ENCODE measurements around the gene C21orf91. TPM values are rescaled to one million over a fixed set of nuclear protein-coding genes. Genes with fewer than 3 reads are reported as not detected.

C21orf91 gene
- total RNA-seq, 4 donors from 2014 or later: 4.0 to 8.5 (median 5.6) TPM

- no peak overlapping the region for H3K4me3 ChIP-seq
- H3K4me1 ChIP-seq: no peaks in the 10 kb centered on the region
- ATAC-seq (no peak), DNase-seq (no peak)
- intact Hi-C loops (cut with DNase I; ENCODE audit: low total_unique reads): no loop called here
- TF ChIP-seq POLR2A (IDR thresholded peaks at IDR 0.05) (no peak), CTCF (IDR thresholded peaks at IDR 0.05 in 4 of 5, conservative IDR thresholded peaks at IDR 0.05 in 1 of 5) (no peak)
- in situ Hi-C loops (cut with MboI; ENCODE audit: low sequenced_read_pairs in 4 of 4): no loop called here
- no peaks in the 10 kb centered on the region for H3K9me3 ChIP-seq
- H3K36me3 ChIP-seq: no peaks in the 10 kb centered on the region
- H3K27me3 ChIP-seq: no peaks in the 10 kb centered on the region
- H3K27ac ChIP-seq: no peak overlapping the region
These were observed 77.0 kb downstream of the C21orf91 start for GRCh38 chr21:17742181-17742580.

Other genes with a start within 250 kb of the C21orf91 start
- 1 to 10 TPM; 1.8 to 4.0 (median 3.1) TPM for gene BTG3, start 206.5 kb downstream of the C21orf91 start, total RNA-seq